Esophagus muscularis mucosa (tissue), 4 donors: ENCODE data around the gene COL27A1.

ENCODE experiments used
- CTCF ChIP-seq, 3 experiments: fragments of 200-600 bp in 2 of 3; fragments of 450-650 bp in 1 of 3; sonication (generic) in 2 of 3; IDR thresholded peaks; one replicate each; pipeline ENCODE4 v1.5.1; 2017 to 2019; ENCODE audit warnings: antibody characterized with exemption in 3 of 3, mild to moderate bottlenecking in 2 of 3, moderate library complexity in 1 of 3
- EP300 ChIP-seq: sonication (generic); formaldehyde crosslinking; IDR thresholded peaks from one replicate; pipeline ENCODE4 v1.6.1; 2017; ENCODE audit warnings: antibody characterized with exemption
- POLR2A ChIP-seq: fragments of 450-650 bp; IDR thresholded peaks from one replicate; pipeline ENCODE4 v1.6.1; 2017; ENCODE audit warnings: antibody characterized with exemption, moderate library complexity, mild to moderate bottlenecking, low read depth
- POLR2AphosphoS5 ChIP-seq, 2 donors: sonication (generic); formaldehyde crosslinking; IDR thresholded peaks; one replicate each; pipeline ENCODE4 v1.6.1; 2017; ENCODE audit warnings: antibody characterized with exemption in 2 of 2

DNA sequence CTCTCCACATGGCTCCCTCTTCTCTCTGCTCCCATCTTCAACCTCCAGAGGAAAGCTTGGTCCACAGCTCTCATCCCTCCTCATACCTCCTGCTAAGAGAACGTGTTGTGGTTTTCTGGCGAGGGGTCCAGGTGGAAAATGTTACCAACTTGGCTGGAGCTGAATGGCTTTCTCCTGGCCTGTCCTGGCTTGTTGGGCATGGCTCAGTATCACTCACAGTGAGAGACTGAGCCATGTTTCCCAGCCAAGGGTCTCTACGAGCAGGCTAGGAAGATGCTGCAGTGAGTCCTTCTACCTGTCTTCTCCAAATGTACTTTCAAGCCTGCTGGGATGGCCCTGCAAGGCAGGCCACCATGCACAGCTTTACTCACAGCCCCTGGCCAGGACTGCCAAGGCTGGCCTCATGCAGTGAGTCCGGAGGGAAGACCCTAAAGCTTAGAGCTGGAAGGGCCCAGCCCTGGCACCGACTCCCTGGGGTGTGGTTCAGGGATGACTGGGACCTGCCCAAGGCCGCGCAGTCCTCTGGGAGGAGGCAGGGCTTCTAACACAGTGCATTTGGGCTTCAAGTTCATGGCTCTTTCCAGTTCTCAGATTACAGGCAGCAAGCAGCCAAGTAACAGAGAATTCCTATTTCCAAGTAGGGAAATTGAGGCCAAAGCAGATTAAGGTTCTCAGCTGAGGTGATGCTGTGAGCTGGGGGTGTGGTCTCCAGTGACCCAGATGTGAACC, 59.5 kb downstream of the COL27A1 start:
- TF ChIP-seq CTCF (IDR thresholded peaks at IDR 0.05) = no peak
- no peak for TF ChIP-seq EP300
- TF ChIP-seq POLR2AphosphoS5 (IDR thresholded peaks at IDR 0.05) = no peak
- TF ChIP-seq POLR2A = no peak
